ENCODE results near the gene SEPTIN3. TPM values are rescaled to one million over a fixed set of nuclear protein-coding genes. Genes with fewer than 3 reads are reported as not detected.

Gene SEPTIN3
- total RNA-seq, 1 experiment from 2014 or later, result 3.6 TPM

DNA sequence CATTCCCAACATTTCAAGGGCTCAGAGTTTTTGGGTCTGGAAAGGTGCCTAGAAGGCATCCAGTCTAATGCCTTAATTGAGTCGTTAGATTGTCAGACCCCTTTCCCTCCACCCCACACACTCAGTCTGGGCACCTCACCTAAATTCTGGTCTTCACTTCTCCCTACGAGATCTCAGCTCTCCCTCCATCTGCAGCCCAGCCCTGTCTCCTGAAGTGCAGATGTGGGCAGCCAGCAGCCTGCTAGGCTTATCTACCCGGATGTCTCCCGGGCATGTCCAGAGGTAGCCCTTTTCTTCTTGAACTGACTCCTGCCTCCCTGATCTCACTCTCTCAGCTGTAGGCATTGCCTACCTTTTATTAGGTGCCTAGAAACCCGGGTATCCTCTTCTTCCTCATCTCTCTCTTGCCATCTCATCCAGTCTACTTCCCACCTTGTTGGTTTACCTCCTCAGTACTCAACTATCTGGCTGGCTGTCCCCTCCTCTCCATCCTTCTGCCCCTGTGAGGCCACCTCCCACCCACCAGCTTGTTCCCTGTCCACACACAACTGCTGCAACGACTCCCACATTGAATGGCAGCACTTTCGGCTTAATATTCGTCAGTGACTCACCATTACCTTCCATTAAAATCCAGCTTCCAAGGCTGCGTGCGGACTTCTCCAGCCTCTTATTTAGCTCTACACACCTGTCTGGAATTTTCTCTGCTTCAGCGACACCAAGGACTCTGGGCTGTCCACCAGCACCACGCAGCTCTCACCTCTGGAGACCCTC, 6.2 kb downstream of the SEPTIN3 start:
- Histone ChIP-seq H3K9me3 (ENCODE audit: low read depth, low read length, poor library complexity, severe bottlenecking) (no peaks in the 10 kb centered on the region), H3K27ac (ENCODE audit: low read depth, low read length, poor library complexity, severe bottlenecking) (no peak overlapping the region), H3K27me3 (replicated peaks; ENCODE audit: insufficient read depth, low read depth, low read length, poor library complexity) (peaks cover 29% of the 10 kb centered on the region), H3K4me1 (ENCODE audit: insufficient read depth, low read length, poor library complexity, severe bottlenecking) (peaks cover 12% of the 10 kb centered on the region), H3K36me3 (ENCODE audit: insufficient read depth, low read length, poor library complexity, severe bottlenecking) (no peaks in the 10 kb centered on the region), H3K4me3 (ENCODE audit: low read depth, low read length, poor library complexity, severe bottlenecking) (no peak overlapping the region)
- CTCF ChIA-PET, result no interaction called here
- BruUV-seq (replicated peaks), result no TSS peak
- intact Hi-C loops (cut with micrococcal nuclease; ENCODE audit: unreplicated experiment), result no loop called here
- TF ChIP-seq EZH2 (IDR thresholded peaks at IDR 0.05; ENCODE audit: borderline replicate concordance, low read depth, low read length, poor library complexity, severe bottlenecking), result no peak
- DNase-seq (ENCODE audit: low spot score), result no peak
- POLR2A ChIA-PET (ENCODE audit: low non-redundant PET), result no interaction called here

DNA sequence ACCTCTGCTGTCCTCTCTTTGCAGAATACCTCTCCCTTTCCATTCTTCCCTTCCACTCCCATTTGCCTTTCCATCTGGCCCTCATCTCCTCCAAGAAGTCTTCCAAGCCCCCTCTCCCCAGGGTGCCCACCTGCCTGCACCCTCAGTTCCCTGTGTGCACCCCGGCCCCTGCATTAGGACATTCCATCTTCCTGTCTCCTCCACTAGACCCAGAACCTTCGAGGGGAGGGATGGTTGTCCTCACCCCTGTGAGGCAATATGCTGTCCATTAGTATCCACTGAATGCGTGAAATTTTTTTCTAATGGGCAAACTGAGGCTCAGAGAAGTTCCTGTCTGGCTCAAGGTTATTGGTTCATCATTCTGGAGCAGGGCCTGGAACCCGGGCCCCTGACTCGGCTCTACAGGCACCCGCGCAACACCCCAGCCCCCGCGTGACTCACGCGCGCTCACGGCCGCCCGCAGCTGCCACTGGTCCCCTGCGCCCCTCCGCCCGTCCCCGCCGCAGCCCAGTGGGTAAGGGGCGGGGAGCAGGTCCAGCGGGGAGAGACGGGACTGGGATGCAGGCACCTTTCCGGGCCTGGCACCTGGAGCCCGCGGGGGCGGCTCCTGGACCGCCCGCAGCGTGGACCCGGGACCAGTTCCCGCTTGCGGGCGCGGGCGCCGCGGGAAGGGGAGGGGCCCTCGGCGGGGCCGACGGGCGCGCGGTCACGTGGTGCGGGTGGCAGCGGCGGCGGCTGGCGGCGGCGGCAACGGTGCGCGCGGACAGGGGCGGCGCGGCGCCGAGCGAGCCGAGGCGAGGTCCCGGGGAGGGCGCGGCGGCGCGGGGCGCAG, 7.0 kb downstream of the SEPTIN3 start:
- peak overlapping the region; percentile 52 for H3K4me3 ChIP-seq (ENCODE audit: low read depth, low read length, poor library complexity, severe bottlenecking)
- H3K4me1 ChIP-seq (ENCODE audit: insufficient read depth, low read length, poor library complexity, severe bottlenecking), result peaks cover 12% of the 10 kb centered on the region
- POLR2A ChIA-PET (ENCODE audit: low non-redundant PET), result no interaction called here
- H3K27ac ChIP-seq (ENCODE audit: low read depth, low read length, poor library complexity, severe bottlenecking), result no peak overlapping the region
- BruUV-seq (replicated peaks), result no TSS peak
- H3K27me3 ChIP-seq (replicated peaks; ENCODE audit: insufficient read depth, low read depth, low read length, poor library complexity), result peaks cover 29% of the 10 kb centered on the region
- no peak for TF ChIP-seq EZH2 (IDR thresholded peaks at IDR 0.05; ENCODE audit: borderline replicate concordance, low read depth, low read length, poor library complexity, severe bottlenecking)
- TF ChIP-seq, protein P1, sequence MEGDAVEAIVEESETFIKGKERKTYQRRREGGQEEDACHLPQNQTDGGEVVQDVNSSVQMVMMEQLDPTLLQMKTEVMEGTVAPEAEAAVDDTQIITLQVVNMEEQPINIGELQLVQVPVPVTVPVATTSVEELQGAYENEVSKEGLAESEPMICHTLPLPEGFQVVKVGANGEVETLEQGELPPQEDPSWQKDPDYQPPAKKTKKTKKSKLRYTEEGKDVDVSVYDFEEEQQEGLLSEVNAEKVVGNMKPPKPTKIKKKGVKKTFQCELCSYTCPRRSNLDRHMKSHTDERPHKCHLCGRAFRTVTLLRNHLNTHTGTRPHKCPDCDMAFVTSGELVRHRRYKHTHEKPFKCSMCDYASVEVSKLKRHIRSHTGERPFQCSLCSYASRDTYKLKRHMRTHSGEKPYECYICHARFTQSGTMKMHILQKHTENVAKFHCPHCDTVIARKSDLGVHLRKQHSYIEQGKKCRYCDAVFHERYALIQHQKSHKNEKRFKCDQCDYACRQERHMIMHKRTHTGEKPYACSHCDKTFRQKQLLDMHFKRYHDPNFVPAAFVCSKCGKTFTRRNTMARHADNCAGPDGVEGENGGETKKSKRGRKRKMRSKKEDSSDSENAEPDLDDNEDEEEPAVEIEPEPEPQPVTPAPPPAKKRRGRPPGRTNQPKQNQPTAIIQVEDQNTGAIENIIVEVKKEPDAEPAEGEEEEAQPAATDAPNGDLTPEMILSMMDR (conservative IDR thresholded peaks at IDR 0.05; ENCODE audit: low read depth, low read length), result no peak
- CTCF ChIA-PET, result no interaction called here
- intact Hi-C loops (cut with micrococcal nuclease; ENCODE audit: unreplicated experiment), result no loop called here
- DNase-seq (ENCODE audit: low spot score), result no peak
- no peaks in the 10 kb centered on the region for H3K36me3 ChIP-seq (ENCODE audit: insufficient read depth, low read length, poor library complexity, severe bottlenecking)
- H3K9me3 ChIP-seq (ENCODE audit: low read depth, low read length, poor library complexity, severe bottlenecking), result no peaks in the 10 kb centered on the region

DNA sequence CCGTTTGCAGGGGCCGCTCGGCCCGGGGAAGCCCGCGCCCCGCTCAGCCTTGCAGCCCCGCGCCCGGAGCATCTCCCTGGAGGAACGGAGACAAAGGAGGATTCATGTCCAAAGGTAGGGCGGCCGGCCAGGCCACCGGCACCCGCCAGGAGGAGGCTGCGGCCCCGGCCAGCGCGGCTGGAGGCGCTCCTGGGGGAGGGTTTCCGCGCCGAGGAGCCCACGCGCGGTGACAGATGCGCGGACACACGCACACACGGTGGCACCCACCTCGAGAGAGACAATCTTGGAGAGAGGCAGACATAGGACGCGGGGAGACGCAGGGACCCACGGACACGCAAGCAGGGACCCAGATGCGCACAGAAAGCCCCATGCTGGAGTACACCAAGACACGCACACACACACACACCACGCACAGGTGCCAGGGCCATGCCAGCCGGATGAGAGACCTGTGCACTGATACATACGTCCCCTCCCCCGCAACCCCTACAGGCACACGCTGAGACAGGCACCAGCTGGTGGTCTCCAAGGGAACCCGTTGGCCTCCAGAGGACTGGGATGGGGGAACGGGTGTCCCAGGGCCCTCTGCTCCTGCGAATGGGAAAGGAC, 7.8 kb downstream of the SEPTIN3 start:
- CTCF ChIA-PET, result no interaction called here
- DNase-seq (ENCODE audit: low spot score), result no peak
- BruUV-seq (replicated peaks), result no TSS peak
- peak overlapping the region; percentile 48 for H3K4me3 ChIP-seq (ENCODE audit: low read depth, low read length, poor library complexity, severe bottlenecking)
- peaks cover 29% of the 10 kb centered on the region for H3K27me3 ChIP-seq (replicated peaks; ENCODE audit: insufficient read depth, low read depth, low read length, poor library complexity)
- peaks cover 12% of the 10 kb centered on the region for H3K4me1 ChIP-seq (ENCODE audit: insufficient read depth, low read length, poor library complexity, severe bottlenecking)
- H3K36me3 ChIP-seq (ENCODE audit: insufficient read depth, low read length, poor library complexity, severe bottlenecking), result no peaks in the 10 kb centered on the region
- TF ChIP-seq EZH2 (IDR thresholded peaks at IDR 0.05; ENCODE audit: borderline replicate concordance, low read depth, low read length, poor library complexity, severe bottlenecking), result no peak
- TF ChIP-seq, protein P1 (conservative IDR thresholded peaks at IDR 0.05; ENCODE audit: low read depth, low read length), result no peak
- no peak overlapping the region for H3K27ac ChIP-seq (ENCODE audit: low read depth, low read length, poor library complexity, severe bottlenecking)
- intact Hi-C loops (cut with micrococcal nuclease; ENCODE audit: unreplicated experiment), result no loop called here
- POLR2A ChIA-PET (ENCODE audit: low non-redundant PET), result no interaction called here
- H3K9me3 ChIP-seq (ENCODE audit: low read depth, low read length, poor library complexity, severe bottlenecking), result no peaks in the 10 kb centered on the region

Data from A673 (cell line).